Mesenchymal stem cell (in vitro differentiated cells and primary cell): ENCODE measurements around the gene DST.

Source experiments
- DNase-seq: peaks from one replicate; pipeline ENCODE4 v3.0.0-alpha.2; 2013
- H2AFZ ChIP-seq: one replicate; pipeline ENCODE4 v1.6.1; 2013; ENCODE audit warnings: low read depth, mild to moderate bottlenecking, control low read depth, inconsistent platforms, low read length, moderate library complexity
- H2AK5ac ChIP-seq: 2 replicates; pipeline ENCODE4 v1.6.1; 2013; ENCODE audit warnings: low read length, moderate library complexity, mild to moderate bottlenecking, inconsistent platforms; ENCODE audit not compliant: severe bottlenecking
- H2BK120ac ChIP-seq: one replicate; pipeline ENCODE4 v1.6.1; 2013; ENCODE audit warnings: low read depth, mild to moderate bottlenecking, inconsistent platforms, low read length, moderate library complexity
- H2BK12ac ChIP-seq, 2 experiments: one replicate each; pipeline ENCODE4 v1.6.1; 2013; ENCODE audit warnings: inconsistent platforms in 2 of 2, low read length in 2 of 2, mild to moderate bottlenecking in 2 of 2, moderate library complexity in 2 of 2, control low read depth in 1 of 2
- H2BK15ac ChIP-seq: one replicate; pipeline ENCODE4 v1.6.1; 2013; ENCODE audit warnings: mild to moderate bottlenecking, low read depth, inconsistent platforms; ENCODE audit not compliant: poor library complexity, severe bottlenecking
- H2BK5ac ChIP-seq: 2 replicates; pipeline ENCODE4 v1.6.1; 2013; ENCODE audit warnings: low read depth, mild to moderate bottlenecking, low read length, control low read depth, inconsistent platforms; ENCODE audit not compliant: poor library complexity, severe bottlenecking
- H3K14ac ChIP-seq, 2 experiments: one replicate each; pipeline ENCODE4 v1.6.1; 2013; ENCODE audit warnings: inconsistent platforms in 2 of 2, low read length in 2 of 2, control low read depth in 1 of 2, mild to moderate bottlenecking in 1 of 2, moderate library complexity in 1 of 2
- H3K18ac ChIP-seq, 2 experiments: one replicate each; pipeline ENCODE4 v1.6.1; 2013; ENCODE audit warnings: inconsistent platforms in 2 of 2, low read length in 2 of 2, control low read depth in 1 of 2, low read depth in 1 of 2, mild to moderate bottlenecking in 1 of 2
- H3K23ac ChIP-seq, 2 experiments: one replicate each; pipeline ENCODE4 v1.6.1; 2013; ENCODE audit warnings: inconsistent platforms in 2 of 2, low read length in 2 of 2, mild to moderate bottlenecking in 2 of 2, moderate library complexity in 2 of 2, control low read depth in 1 of 2
- H3K27ac ChIP-seq: 2 replicates; pipeline ENCODE4 v1.5.1; 2013; ENCODE audit warnings: mild to moderate bottlenecking, moderate library complexity, low read length, control low read depth, inconsistent platforms; ENCODE audit not compliant: poor library complexity, severe bottlenecking
- H3K27me3 ChIP-seq, 2 experiments: 2 replicates each; pipeline versions ENCODE4 v1.6.1 to v1.7.0; 2013; ENCODE audit warnings: low read length in 2 of 2, mild to moderate bottlenecking in 2 of 2, moderate library complexity in 2 of 2, control low read depth in 1 of 2, inconsistent platforms in 1 of 2; ENCODE audit not compliant: control insufficient read depth in 1 of 2, insufficient read depth in 1 of 2
- H3K36me3 ChIP-seq, 2 experiments: 2 replicates each; pipeline versions ENCODE4 v1.6.1 to v1.7.0; 2013; ENCODE audit warnings: low read length in 2 of 2, control low read depth in 1 of 2, inconsistent platforms in 1 of 2, low read depth in 1 of 2, mild to moderate bottlenecking in 1 of 2; ENCODE audit not compliant: insufficient read depth in 2 of 2, control insufficient read depth in 1 of 2
- H3K4ac ChIP-seq, 2 experiments: one replicate each; pipeline ENCODE4 v1.6.1; 2013; ENCODE audit warnings: inconsistent platforms in 2 of 2, low read length in 2 of 2, mild to moderate bottlenecking in 2 of 2, moderate library complexity in 2 of 2, control low read depth in 1 of 2, low read depth in 1 of 2
- H3K4me1 ChIP-seq: 2 replicates; pipeline ENCODE4 v1.6.1; 2013; ENCODE audit warnings: low read depth, low read length, control low read depth; ENCODE audit not compliant: control insufficient read depth, insufficient read depth
- H3K4me2 ChIP-seq: 2 replicates; pipeline ENCODE4 v1.6.1; 2013; ENCODE audit warnings: low read length, mild to moderate bottlenecking, inconsistent platforms; ENCODE audit not compliant: poor library complexity, severe bottlenecking
- H3K4me3 ChIP-seq, 2 experiments: 2 replicates each; pipeline versions ENCODE4 v1.5.1 to v1.7.0; 2013; ENCODE audit warnings: low read length in 2 of 2, mild to moderate bottlenecking in 2 of 2, control low read depth in 1 of 2, low read depth in 1 of 2; ENCODE audit not compliant: insufficient read depth in 1 of 2
- H3K79me1 ChIP-seq: replicated peaks from 2 replicates; pipeline ENCODE4 v1.6.1; 2013; ENCODE audit warnings: mild to moderate bottlenecking, control low read depth, low read length, inconsistent platforms; ENCODE audit not compliant: poor library complexity, severe bottlenecking
- H3K9ac ChIP-seq: 2 replicates; pipeline ENCODE4 v1.7.0; 2013; ENCODE audit warnings: mild to moderate bottlenecking, low read length, moderate library complexity
- H3K9me3 ChIP-seq: 2 replicates; pipeline ENCODE4 v1.7.0; 2013; ENCODE audit warnings: mild to moderate bottlenecking, low read length; ENCODE audit not compliant: control insufficient read depth
- H4K8ac ChIP-seq: one replicate; pipeline ENCODE4 v1.6.1; 2013; ENCODE audit warnings: inconsistent platforms, mild to moderate bottlenecking, low read length, moderate library complexity
- H4K91ac ChIP-seq: one replicate; pipeline ENCODE4 v1.6.1; 2013; ENCODE audit warnings: mild to moderate bottlenecking, low read length, inconsistent platforms
- WGBS: methylation state at CpG from one replicate; pipeline ENCODE4 v1.1.7; 2013; ENCODE audit warnings: mixed read lengths; 5-methylcytosine and 5-hydroxymethylcytosine counted together

DST gene

DNA sequence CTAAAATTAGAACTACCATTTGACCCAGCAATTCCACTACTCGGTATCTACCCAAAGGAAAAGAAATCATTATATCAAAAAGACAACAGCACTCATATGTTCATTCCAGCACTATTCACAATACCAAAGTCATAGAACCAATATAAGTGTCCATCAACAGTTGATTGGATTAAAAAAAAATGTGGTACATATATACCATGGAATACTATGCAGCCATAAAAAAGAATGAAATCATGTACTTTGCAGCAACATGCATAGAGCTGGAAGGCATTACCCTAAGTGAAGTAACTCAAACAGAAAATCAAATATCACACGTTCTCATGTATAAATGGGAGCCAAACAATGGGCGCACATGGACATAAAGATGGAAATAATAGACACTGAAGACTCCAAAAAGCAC, 163.3 kb downstream of the DST start:
- Histone ChIP-seq H3K23ac (no peak overlapping the region), H2BK120ac (no peak overlapping the region), H2BK12ac (no peak overlapping the region), H3K27me3 (no peaks in the 10 kb centered on the region), H3K4ac (no peak overlapping the region), H3K4me3 (no peak overlapping the region), H3K36me3 (peaks cover 12 to 91% of the 10 kb centered on the region in 2 experiments), H4K8ac (no peak overlapping the region), H3K9me3 (peaks cover 10% of the 10 kb centered on the region), H2BK15ac (no peak overlapping the region), H3K27ac (no peak overlapping the region), H2AK5ac (no peak overlapping the region), H4K91ac (no peak overlapping the region), H3K18ac (no peak overlapping the region), H2AFZ (no peak overlapping the region), H3K9ac (no peak overlapping the region), H2BK5ac (no peak overlapping the region), H3K4me1 (no peaks in the 10 kb centered on the region), H3K79me1 (peaks cover 21% of the 10 kb centered on the region), H3K4me2 (no peak overlapping the region), H3K14ac (no peak overlapping the region)
- 100% methylated on average over 3 of the region's 3 CpGs for WGBS
- no peak for DNase-seq

DNA sequence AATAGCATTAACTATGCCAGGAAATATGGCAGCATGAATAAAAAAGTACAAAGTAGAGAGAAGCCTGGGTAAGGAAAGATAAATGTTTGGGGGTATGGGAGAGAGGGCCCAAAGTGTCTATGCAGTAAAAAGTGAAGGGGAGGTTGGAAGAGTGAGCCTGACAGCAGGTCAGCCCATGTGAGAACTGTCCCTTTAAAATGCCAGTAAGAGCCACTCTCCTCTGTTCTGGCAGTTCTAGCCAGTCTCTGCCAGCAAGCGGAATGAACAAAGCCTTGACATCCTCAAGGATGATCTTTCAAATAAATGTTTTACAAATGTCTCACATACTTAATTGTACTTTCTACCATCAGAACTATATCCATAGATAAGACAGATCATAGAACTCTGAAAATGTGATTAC, 164.5 kb downstream of the DST start:
- peaks cover 12 to 94% of the 10 kb centered on the region in 2 experiments for H3K36me3 ChIP-seq
- H4K8ac ChIP-seq = no peak overlapping the region
- peaks cover 21% of the 10 kb centered on the region for H3K79me1 ChIP-seq
- H3K4me1 ChIP-seq = no peaks in the 10 kb centered on the region
- H3K9me3 ChIP-seq = peaks cover 10% of the 10 kb centered on the region
- no peak overlapping the region for H2AK5ac ChIP-seq
- H3K23ac ChIP-seq = no peak overlapping the region
- no peak overlapping the region for H3K4me3 ChIP-seq
- H2AFZ ChIP-seq = no peak overlapping the region
- H3K4me2 ChIP-seq = no peak overlapping the region
- no peak overlapping the region for H3K4ac ChIP-seq
- H3K27ac ChIP-seq = no peak overlapping the region
- H3K14ac ChIP-seq = no peak overlapping the region
- no peaks in the 10 kb centered on the region for H3K27me3 ChIP-seq
- no peak overlapping the region for H2BK15ac ChIP-seq
- H2BK12ac ChIP-seq = no peak overlapping the region
- WGBS = 100% methylated on average over 1 of the region's 1 CpG
- DNase-seq = no peak
- no peak overlapping the region for H3K9ac ChIP-seq
- no peak overlapping the region for H3K18ac ChIP-seq
- no peak overlapping the region for H2BK5ac ChIP-seq
- H4K91ac ChIP-seq = no peak overlapping the region
- no peak overlapping the region for H2BK120ac ChIP-seq

GRCh38 chr6:56477241-56477640, 165.4 kb downstream of the DST start:
- H3K4me1 ChIP-seq = no peaks in the 10 kb centered on the region
- peaks cover 10% of the 10 kb centered on the region for H3K9me3 ChIP-seq
- DNase-seq = no peak
- no peak overlapping the region for H3K27ac ChIP-seq
- no peak overlapping the region for H3K4ac ChIP-seq
- H2BK12ac ChIP-seq = no peak overlapping the region
- no peak overlapping the region for H4K91ac ChIP-seq
- no peak overlapping the region for H3K23ac ChIP-seq
- no peak overlapping the region for H3K9ac ChIP-seq
- no peak overlapping the region for H2BK15ac ChIP-seq
- no peak overlapping the region for H2AK5ac ChIP-seq
- no peak overlapping the region for H3K14ac ChIP-seq
- H4K8ac ChIP-seq = no peak overlapping the region
- no peak overlapping the region for H3K4me2 ChIP-seq
- H3K79me1 ChIP-seq = peaks cover 19% of the 10 kb centered on the region
- 100% methylated on average over 2 of the region's 5 CpGs for WGBS
- H3K36me3 ChIP-seq = peaks cover 12 to 94% of the 10 kb centered on the region in 2 experiments
- no peak overlapping the region for H2BK5ac ChIP-seq
- no peak overlapping the region for H3K4me3 ChIP-seq
- no peak overlapping the region for H2BK120ac ChIP-seq
- H2AFZ ChIP-seq = no peak overlapping the region
- no peak overlapping the region for H3K18ac ChIP-seq
- H3K27me3 ChIP-seq = no peaks in the 10 kb centered on the region

GRCh38 chr6:56475736-56476457, 166.8 kb downstream of the DST start:
- Histone ChIP-seq H2BK12ac (no peak overlapping the region), H3K14ac (no peak overlapping the region), H3K27me3 (no peaks in the 10 kb centered on the region), H2BK120ac (no peak overlapping the region), H3K4me1 (no peaks in the 10 kb centered on the region), H4K8ac (no peak overlapping the region), H3K9me3 (peaks cover 10% of the 10 kb centered on the region), H4K91ac (no peak overlapping the region), H3K27ac (no peak overlapping the region), H3K18ac (no peak overlapping the region), H2BK5ac (no peak overlapping the region), H2AK5ac (no peak overlapping the region), H2AFZ (no peak overlapping the region), H3K36me3 (peaks cover 12 to 94% of the 10 kb centered on the region in 2 experiments), H3K79me1 (peaks cover 22% of the 10 kb centered on the region), H2BK15ac (no peak overlapping the region), H3K4me3 (no peak overlapping the region), H3K4ac (no peak overlapping the region), H3K4me2 (no peak overlapping the region), H3K23ac (no peak overlapping the region), H3K9ac (no peak overlapping the region)
- DNase-seq = no peak
- 94% methylated on average over 4 of the region's 4 CpGs for WGBS
